ENCODE measurements around the gene MITF.

- TF ChIP-seq POLR2A (IDR thresholded peaks at IDR 0.05): no peak
- TF ChIP-seq, protein P1, sequence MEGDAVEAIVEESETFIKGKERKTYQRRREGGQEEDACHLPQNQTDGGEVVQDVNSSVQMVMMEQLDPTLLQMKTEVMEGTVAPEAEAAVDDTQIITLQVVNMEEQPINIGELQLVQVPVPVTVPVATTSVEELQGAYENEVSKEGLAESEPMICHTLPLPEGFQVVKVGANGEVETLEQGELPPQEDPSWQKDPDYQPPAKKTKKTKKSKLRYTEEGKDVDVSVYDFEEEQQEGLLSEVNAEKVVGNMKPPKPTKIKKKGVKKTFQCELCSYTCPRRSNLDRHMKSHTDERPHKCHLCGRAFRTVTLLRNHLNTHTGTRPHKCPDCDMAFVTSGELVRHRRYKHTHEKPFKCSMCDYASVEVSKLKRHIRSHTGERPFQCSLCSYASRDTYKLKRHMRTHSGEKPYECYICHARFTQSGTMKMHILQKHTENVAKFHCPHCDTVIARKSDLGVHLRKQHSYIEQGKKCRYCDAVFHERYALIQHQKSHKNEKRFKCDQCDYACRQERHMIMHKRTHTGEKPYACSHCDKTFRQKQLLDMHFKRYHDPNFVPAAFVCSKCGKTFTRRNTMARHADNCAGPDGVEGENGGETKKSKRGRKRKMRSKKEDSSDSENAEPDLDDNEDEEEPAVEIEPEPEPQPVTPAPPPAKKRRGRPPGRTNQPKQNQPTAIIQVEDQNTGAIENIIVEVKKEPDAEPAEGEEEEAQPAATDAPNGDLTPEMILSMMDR (IDR thresholded peaks at IDR 0.05): no peak
Measured at GRCh38 chr3:69867941-69868505, 128.8 kb downstream of the MITF start.
